OCI-LY1 (cell line): ENCODE data around the gene CRYBG1.
"Not testable (repeated sequence)": the region's sequence is repeated elsewhere in the genome, so short reads cannot be mapped to it uniquely, and the experiment has no call there.

Experiments
- EZH2 ChIP-seq: fragments of 200-600 bp; sonication (generic), shearing (Covaris generic); IDR thresholded peaks from 2 replicates; pipeline ENCODE4 v1.8.0; 2017; ENCODE audit warnings: borderline replicate concordance, mixed run types, mild to moderate bottlenecking, antibody characterized with exemption, low read length, moderate library complexity, mixed read lengths
- TF ChIP-seq, protein P1 (sequence below): fragments of 200-600 bp; sonication (generic), shearing (Covaris generic); IDR thresholded peaks from 2 replicates; pipeline ENCODE4 v1.5.1; 2017; ENCODE audit warnings: mild to moderate bottlenecking, antibody characterized with exemption, low read length, moderate library complexity, mixed read lengths

DNA sequence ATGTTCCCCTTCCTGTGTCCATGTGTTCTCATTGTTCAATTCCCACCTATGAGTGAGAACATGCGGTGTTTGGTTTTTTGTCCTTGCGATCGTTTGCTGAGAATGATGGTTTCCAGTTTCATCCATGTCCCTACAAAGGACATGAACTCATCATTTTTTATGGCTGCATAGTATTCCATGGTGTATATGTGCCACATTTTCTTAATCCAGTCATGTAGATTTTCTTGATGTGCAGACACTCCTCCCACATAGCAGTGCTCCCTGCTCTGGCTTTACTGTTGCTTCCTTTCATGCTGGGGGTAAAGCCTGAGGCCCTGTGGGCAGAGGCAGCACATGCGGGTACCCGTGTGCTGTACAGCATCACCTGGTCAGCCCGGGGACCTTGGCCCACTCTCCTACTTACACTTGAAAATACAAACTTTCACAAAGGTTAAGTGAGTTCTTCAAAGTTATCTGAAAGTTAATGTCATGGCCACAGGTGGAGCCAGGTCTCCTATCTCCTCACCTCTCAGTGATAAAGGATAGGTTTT, 188.5 kb downstream of the CRYBG1 start:
- TF ChIP-seq, protein P1, sequence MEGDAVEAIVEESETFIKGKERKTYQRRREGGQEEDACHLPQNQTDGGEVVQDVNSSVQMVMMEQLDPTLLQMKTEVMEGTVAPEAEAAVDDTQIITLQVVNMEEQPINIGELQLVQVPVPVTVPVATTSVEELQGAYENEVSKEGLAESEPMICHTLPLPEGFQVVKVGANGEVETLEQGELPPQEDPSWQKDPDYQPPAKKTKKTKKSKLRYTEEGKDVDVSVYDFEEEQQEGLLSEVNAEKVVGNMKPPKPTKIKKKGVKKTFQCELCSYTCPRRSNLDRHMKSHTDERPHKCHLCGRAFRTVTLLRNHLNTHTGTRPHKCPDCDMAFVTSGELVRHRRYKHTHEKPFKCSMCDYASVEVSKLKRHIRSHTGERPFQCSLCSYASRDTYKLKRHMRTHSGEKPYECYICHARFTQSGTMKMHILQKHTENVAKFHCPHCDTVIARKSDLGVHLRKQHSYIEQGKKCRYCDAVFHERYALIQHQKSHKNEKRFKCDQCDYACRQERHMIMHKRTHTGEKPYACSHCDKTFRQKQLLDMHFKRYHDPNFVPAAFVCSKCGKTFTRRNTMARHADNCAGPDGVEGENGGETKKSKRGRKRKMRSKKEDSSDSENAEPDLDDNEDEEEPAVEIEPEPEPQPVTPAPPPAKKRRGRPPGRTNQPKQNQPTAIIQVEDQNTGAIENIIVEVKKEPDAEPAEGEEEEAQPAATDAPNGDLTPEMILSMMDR, result not testable (repeated sequence)
- not testable (repeated sequence) for TF ChIP-seq EZH2
